Activated CD8-positive, alpha-beta memory T cell treated with anti-CD3 and anti-CD28 coated beads, Interleukin-2, amount 50 U/mL, for 1 hour (primary cell): ENCODE results near the gene GBF1.

Experiments
- DNase-seq: peaks from one replicate; pipeline ENCODE4 v3.0.0-alpha.2; 2020; ENCODE audit errors: extremely low read depth

The GBF1 gene

GRCh38 chr10:102395400-102396316 is 150.3 kb downstream of the GBF1 start, which contains the start of gene NFKB2:
NFKB2 (plus strand) TSS chr10:102395705; CDS start chr10:102395960, 255 bp downstream.
- DNase-seq = peak; percentile 72

GRCh38 chr10:102396317-102396650 is 151.0 kb downstream of the GBF1 start:
- DNase-seq = no peak

GRCh38 chr10:102396730-102397151 is 151.4 kb downstream of the GBF1 start:
- DNase-seq = no peak

- DNase-seq = no peak
Measured at GRCh38 chr10:102397222-102398171, 152.2 kb downstream of the GBF1 start.

- DNase-seq = no peak
Measured at GRCh38 chr10:102398172-102399020, 153.1 kb downstream of the GBF1 start.

- no peak for DNase-seq
Measured at GRCh38 chr10:102399217-102400021, 154.1 kb downstream of the GBF1 start.

GRCh38 chr10:102400076-102400475 is 154.7 kb downstream of the GBF1 start:
- no peak for DNase-seq

GRCh38 chr10:102400598-102401341 is 155.4 kb downstream of the GBF1 start:
- DNase-seq = no peak

GRCh38 chr10:102401342-102401654 is 156.0 kb downstream of the GBF1 start:
- no peak for DNase-seq

GRCh38 chr10:102401735-102402511 is 156.6 kb downstream of the GBF1 start:
- DNase-seq = no peak

- no peak for DNase-seq
Measured at GRCh38 chr10:102402512-102402896, 157.2 kb downstream of the GBF1 start.

- no peak for DNase-seq
Measured at GRCh38 chr10:102403115-102403514, 157.8 kb downstream of the GBF1 start.

- no peak for DNase-seq
Measured at GRCh38 chr10:102404361-102405107, 159.2 kb downstream of the GBF1 start.

GRCh38 chr10:102405108-102405571 is 159.8 kb downstream of the GBF1 start:
- DNase-seq = no peak

- DNase-seq = no peak
Measured at GRCh38 chr10:102405632-102406031, 160.3 kb downstream of the GBF1 start.

- DNase-seq = no peak
Measured at GRCh38 chr10:102406815-102407214, 161.5 kb downstream of the GBF1 start.

GRCh38 chr10:102407425-102408130 is 162.2 kb downstream of the GBF1 start:
- DNase-seq = no peak
